ENCODE results near the gene NPR1. TPM values are rescaled to one million over a fixed set of nuclear protein-coding genes. Genes with fewer than 3 reads are reported as not detected.

Gene NPR1
- total RNA-seq, 1 experiment from 2014 or later = 16.5 TPM

- TF ChIP-seq CDX4 (CRISPR knock-in tag; IDR thresholded peaks at IDR 0.05; ENCODE audit: borderline replicate concordance) = no peak
Measured at GRCh38 chr1:153698020-153698922, 19.8 kb downstream of the NPR1 start (continued).

DNA sequence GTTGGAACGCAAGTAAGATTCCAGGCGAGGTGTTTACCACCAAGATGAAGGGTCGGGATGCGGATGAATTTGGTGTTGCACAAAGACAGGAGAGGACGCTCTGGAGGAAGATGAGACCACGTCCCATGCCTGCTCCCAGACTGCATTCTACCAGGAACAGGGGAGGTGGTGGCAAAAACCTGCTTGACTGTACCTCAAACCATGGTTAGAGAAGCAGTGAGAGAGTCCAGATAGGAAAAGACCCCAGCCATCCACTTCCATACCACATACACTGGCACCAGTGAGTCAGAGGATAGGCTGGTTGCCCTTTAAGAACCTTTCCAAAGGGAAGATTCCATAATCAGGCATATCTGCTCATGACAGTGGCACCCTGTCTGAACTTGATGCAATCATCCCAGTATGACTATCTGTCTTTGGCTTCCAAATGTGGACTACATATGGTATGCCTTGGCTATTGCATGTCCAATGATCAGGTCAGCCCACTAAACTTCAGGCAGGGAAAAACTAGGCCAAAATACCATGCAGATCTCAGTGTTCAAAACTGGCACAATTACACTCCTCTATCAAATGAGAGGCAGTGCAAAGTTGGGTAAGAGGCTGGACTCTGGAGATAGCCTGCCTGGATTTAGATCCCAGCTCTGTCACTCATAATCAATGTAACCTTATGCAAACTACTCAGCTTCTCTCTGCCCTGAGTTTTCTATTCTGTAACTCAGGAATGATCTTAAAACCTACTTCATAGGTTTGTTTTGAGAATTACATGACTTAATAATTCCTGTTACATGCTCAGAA is 20.6 kb downstream of the NPR1 start:
- TF ChIP-seq TEAD1 (CRISPR knock-in tag; IDR thresholded peaks at IDR 0.05) (no peak), ZNF138 (CRISPR knock-in tag; conservative IDR thresholded peaks at IDR 0.05) (no peak), NFE2L1 (CRISPR knock-in tag; IDR thresholded peaks at IDR 0.05) (no peak), ELF4 (CRISPR knock-in tag; IDR thresholded peaks at IDR 0.05; ENCODE audit: low read depth) (no peak), E2F1 (CRISPR knock-in tag; IDR thresholded peaks at IDR 0.05) (no peak), CREM (CRISPR knock-in tag; IDR thresholded peaks at IDR 0.05) (no peak), TP53 (CRISPR knock-in tag; IDR thresholded peaks at IDR 0.05) (no peak)
- TF ChIP-seq, protein P1, sequence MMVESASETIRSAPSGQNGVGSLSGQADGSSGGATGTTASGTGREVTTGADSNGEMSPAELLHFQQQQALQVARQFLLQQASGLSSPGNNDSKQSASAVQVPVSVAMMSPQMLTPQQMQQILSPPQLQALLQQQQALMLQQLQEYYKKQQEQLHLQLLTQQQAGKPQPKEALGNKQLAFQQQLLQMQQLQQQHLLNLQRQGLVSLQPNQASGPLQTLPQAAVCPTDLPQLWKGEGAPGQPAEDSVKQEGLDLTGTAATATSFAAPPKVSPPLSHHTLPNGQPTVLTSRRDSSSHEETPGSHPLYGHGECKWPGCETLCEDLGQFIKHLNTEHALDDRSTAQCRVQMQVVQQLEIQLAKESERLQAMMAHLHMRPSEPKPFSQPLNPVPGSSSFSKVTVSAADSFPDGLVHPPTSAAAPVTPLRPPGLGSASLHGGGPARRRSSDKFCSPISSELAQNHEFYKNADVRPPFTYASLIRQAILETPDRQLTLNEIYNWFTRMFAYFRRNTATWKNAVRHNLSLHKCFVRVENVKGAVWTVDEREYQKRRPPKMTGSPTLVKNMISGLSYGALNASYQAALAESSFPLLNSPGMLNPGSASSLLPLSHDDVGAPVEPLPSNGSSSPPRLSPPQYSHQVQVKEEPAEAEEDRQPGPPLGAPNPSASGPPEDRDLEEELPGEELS (CRISPR knock-in tag; IDR thresholded peaks at IDR 0.05) = no peak
- ATAC-seq = no peak
- Mint-ChIP-seq H3K27me3 (ENCODE audit: low read depth) (no peaks in the 10 kb centered on the region), H3K4me1 (peaks cover 25% of the 10 kb centered on the region), H3K4me3 (no peak overlapping the region), H3K27ac (peak overlapping the region; percentile 26; the same call in 1 of the 2 replicates), H3K9me3 (no peaks in the 10 kb centered on the region), H3K36me3 (no peaks in the 10 kb centered on the region)
- ChIA-PET CTCF (interaction anchor here (0.7 to 2.4 kb wide), 7 partner anchors 21 to 189 kb away, joined by 3 to 22 read pairs (median 5); partner anchors contain the start of genes NPR1 and S100A13), POLR2A (no interaction called here)
- DNase-seq (ENCODE audit: low spot score) = no peak

- POLR2A ChIA-PET = interaction anchor here (0.6 kb wide), 1 partner anchor 733 kb away, joined by 3 read pairs; no protein-coding TSS in a partner anchor
- Mint-ChIP-seq H3K36me3 (no peaks in the 10 kb centered on the region), H3K9me3 (no peaks in the 10 kb centered on the region), H3K4me3 (no peak overlapping the region), H3K27ac (no peak overlapping the region), H3K27me3 (ENCODE audit: low read depth) (no peaks in the 10 kb centered on the region), H3K4me1 (peaks cover 25% of the 10 kb centered on the region)
- no peak for ATAC-seq
- CTCF ChIA-PET = interaction anchor here (1.3 kb wide), 1 partner anchor 166 kb away, joined by 4 read pairs; no protein-coding TSS in a partner anchor
- TF ChIP-seq, protein P2, sequence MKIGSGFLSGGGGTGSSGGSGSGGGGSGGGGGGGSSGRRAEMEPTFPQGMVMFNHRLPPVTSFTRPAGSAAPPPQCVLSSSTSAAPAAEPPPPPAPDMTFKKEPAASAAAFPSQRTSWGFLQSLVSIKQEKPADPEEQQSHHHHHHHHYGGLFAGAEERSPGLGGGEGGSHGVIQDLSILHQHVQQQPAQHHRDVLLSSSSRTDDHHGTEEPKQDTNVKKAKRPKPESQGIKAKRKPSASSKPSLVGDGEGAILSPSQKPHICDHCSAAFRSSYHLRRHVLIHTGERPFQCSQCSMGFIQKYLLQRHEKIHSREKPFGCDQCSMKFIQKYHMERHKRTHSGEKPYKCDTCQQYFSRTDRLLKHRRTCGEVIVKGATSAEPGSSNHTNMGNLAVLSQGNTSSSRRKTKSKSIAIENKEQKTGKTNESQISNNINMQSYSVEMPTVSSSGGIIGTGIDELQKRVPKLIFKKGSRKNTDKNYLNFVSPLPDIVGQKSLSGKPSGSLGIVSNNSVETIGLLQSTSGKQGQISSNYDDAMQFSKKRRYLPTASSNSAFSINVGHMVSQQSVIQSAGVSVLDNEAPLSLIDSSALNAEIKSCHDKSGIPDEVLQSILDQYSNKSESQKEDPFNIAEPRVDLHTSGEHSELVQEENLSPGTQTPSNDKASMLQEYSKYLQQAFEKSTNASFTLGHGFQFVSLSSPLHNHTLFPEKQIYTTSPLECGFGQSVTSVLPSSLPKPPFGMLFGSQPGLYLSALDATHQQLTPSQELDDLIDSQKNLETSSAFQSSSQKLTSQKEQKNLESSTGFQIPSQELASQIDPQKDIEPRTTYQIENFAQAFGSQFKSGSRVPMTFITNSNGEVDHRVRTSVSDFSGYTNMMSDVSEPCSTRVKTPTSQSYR (CRISPR knock-in tag; IDR thresholded peaks at IDR 0.05) = no peak
- TF ChIP-seq ZNF232 (CRISPR knock-in tag; IDR thresholded peaks at IDR 0.05) = no peak
- no peak for TF ChIP-seq SP1 (CRISPR knock-in tag; conservative IDR thresholded peaks at IDR 0.05)
- TF ChIP-seq PRDM15 (CRISPR knock-in tag; IDR thresholded peaks at IDR 0.05) = no peak
- no peak for TF ChIP-seq NFYB (CRISPR knock-in tag; conservative IDR thresholded peaks at IDR 0.05; ENCODE audit: low read depth)
- no peak for TF ChIP-seq CBFB (CRISPR knock-in tag; IDR thresholded peaks at IDR 0.05; ENCODE audit: low read depth)
- no peak for TF ChIP-seq OVOL2 (CRISPR knock-in tag; IDR thresholded peaks at IDR 0.05; ENCODE audit: borderline replicate concordance)
- TF ChIP-seq NFE2L1 (CRISPR knock-in tag; IDR thresholded peaks at IDR 0.05) = no peak
- no peak for TF ChIP-seq PRRX2 (CRISPR knock-in tag; IDR thresholded peaks at IDR 0.05)
- no peak for DNase-seq (ENCODE audit: low spot score)
Measured at GRCh38 chr1:153699768-153700167, 21.3 kb downstream of the NPR1 start.
